AG04449 (cell line): ENCODE results near the gene FRAT2.

Source experiments
- CTCF ChIA-PET: fragments of 350-600 bp; formaldehyde crosslinking; extraction: SDS; loops from one replicate; lab custom pipeline; 2021; ENCODE audit warnings: antibody characterized with exemption; lab: Yijun Ruan, JAX
- POLR2A ChIA-PET: fragments of 400-600, 350-600 bp; formaldehyde crosslinking; extraction: SDS; loops from one replicate; lab custom pipeline; 2020; ENCODE audit warnings: antibody characterized with exemption, inconsistent platforms; lab: Yijun Ruan, JAX
- DNase-seq: peaks from one replicate; pipeline ENCODE4 v3.0.0-alpha.2; 2010; ENCODE audit warnings: low read depth, low spot score
- H3K4me3 ChIP-seq: 2 replicates; pipeline ENCODE4 v1.5.1; 2011; ENCODE audit warnings: low read depth, mild to moderate bottlenecking, control low read depth, low read length
- TF ChIP-seq, protein P1 (sequence below): IDR thresholded peaks from one replicate; pipeline ENCODE4 v1.5.1; 2011; ENCODE audit warnings: mild to moderate bottlenecking, moderate library complexity, low read length, control low read depth, inconsistent platforms; ENCODE audit not compliant: insufficient read depth; ENCODE audit errors: missing control alignments

The FRAT2 gene

DNA sequence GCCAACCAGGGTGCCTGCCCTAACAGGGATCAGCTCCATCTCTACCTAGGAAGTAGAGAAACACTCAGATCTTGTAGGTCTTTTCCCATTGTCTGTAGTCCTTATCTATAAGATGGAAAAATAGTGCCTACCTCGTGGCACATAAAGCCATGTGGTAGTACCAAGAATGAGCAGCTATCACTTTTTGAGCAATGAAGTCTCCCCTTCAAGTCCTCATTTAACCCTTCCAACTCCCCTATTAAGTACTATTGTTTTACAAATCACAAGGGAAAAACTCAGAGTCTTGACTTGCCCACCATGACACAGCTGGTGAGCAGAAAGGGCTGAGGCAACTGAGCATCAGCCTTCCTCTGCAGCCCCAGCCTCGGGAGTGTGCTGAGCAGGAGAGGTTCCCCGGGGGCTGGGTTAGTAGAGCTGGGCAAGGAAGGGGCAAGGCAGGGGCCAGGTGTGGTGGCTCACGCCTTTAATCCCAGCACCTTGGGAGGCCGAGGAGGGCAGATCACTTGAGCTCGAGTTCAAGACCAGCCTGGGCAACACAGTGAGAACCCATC lies 3.3 kb downstream of the FRAT2 start:
- H3K4me3 ChIP-seq: no peak overlapping the region
- ChIA-PET CTCF (interaction anchor here (0.8 to 5.3 kb wide), 9 partner anchors 8 to 254 kb away, joined by 3 to 58 read pairs (median 4); partner anchors contain the start of gene FRAT1), POLR2A (no interaction called here)
- no peak for DNase-seq
- TF ChIP-seq, protein P1, sequence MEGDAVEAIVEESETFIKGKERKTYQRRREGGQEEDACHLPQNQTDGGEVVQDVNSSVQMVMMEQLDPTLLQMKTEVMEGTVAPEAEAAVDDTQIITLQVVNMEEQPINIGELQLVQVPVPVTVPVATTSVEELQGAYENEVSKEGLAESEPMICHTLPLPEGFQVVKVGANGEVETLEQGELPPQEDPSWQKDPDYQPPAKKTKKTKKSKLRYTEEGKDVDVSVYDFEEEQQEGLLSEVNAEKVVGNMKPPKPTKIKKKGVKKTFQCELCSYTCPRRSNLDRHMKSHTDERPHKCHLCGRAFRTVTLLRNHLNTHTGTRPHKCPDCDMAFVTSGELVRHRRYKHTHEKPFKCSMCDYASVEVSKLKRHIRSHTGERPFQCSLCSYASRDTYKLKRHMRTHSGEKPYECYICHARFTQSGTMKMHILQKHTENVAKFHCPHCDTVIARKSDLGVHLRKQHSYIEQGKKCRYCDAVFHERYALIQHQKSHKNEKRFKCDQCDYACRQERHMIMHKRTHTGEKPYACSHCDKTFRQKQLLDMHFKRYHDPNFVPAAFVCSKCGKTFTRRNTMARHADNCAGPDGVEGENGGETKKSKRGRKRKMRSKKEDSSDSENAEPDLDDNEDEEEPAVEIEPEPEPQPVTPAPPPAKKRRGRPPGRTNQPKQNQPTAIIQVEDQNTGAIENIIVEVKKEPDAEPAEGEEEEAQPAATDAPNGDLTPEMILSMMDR: no peak

DNA sequence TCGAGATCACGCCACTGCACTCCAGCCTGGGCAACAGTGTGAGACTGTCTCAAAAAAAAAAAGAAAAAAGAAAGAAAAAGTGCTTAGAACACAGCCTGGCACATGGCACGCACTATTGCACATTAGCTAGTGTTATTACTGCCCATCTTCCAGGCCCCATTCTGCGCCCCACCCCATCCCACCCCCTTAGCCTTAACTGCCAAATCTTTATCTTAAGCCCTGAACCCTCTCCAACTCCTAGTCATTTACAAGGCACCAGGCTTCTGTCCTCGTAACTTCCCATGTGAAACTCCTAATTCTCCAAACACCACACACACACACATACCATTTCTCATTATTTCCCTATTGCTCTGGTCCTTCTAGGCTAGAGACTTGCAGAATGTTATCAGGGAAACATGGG lies 4.8 kb downstream of the FRAT2 start:
- no peak for DNase-seq
- ChIA-PET CTCF (interaction anchor here (1.2 to 5.3 kb wide), 3 partner anchors 10 to 11 kb away, joined by 3 to 32 read pairs (median 6); partner anchors contain the start of gene FRAT1), POLR2A (interaction anchor here (1.3 kb wide), 1 partner anchor 10 kb away, joined by 3 read pairs; no protein-coding TSS in a partner anchor)
- TF ChIP-seq, protein P1: no peak
- no peak overlapping the region for H3K4me3 ChIP-seq

DNA sequence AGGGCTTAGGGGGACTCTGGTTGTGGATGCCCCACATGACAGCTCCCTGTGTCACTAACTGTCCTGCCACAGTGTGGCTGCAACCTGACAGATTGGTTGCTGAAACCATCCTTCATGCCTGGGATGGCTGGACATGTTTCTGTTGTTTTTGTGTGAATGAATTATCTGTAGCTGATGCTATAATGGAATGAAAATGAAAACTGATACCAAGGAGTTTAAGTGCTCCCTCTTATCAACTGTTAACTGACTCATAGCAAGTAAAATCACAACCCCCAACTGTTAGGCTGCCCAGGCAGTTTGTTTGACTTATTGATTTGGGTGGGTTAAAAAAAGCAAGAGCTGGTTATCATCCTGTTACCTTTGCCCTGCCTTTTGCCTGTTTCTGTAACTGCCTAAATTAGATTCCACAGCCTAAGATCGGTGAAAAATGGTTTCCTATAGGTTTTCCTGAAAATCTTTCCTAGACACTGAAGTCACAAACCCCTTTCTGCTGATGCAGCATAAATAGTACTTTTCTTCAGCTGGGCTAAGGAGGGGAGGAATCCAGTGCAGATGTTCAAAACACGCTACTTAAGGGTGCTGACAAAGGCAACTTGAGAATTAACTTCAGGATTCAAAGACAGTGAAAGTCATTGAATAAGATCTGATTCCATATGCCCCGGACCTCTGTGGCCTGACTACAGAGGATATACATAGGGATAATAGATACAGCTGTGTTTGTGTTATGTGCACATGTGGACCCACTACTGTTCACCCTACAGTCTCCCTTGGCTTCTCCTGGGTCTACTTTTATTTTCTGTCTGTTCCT lies 5.7 kb downstream of the FRAT2 start:
- ChIA-PET CTCF (interaction anchor here (0.9 to 1.4 kb wide), 4 partner anchors 9 to 94 kb away, joined by 3 to 10 read pairs (median 4); partner anchors contain the start of gene FRAT1), POLR2A (interaction anchor here (1.3 kb wide), 1 partner anchor 9 kb away, joined by 3 read pairs; no protein-coding TSS in a partner anchor)
- no peak overlapping the region for H3K4me3 ChIP-seq
- DNase-seq: no peak
- TF ChIP-seq, protein P1: no peak

DNA sequence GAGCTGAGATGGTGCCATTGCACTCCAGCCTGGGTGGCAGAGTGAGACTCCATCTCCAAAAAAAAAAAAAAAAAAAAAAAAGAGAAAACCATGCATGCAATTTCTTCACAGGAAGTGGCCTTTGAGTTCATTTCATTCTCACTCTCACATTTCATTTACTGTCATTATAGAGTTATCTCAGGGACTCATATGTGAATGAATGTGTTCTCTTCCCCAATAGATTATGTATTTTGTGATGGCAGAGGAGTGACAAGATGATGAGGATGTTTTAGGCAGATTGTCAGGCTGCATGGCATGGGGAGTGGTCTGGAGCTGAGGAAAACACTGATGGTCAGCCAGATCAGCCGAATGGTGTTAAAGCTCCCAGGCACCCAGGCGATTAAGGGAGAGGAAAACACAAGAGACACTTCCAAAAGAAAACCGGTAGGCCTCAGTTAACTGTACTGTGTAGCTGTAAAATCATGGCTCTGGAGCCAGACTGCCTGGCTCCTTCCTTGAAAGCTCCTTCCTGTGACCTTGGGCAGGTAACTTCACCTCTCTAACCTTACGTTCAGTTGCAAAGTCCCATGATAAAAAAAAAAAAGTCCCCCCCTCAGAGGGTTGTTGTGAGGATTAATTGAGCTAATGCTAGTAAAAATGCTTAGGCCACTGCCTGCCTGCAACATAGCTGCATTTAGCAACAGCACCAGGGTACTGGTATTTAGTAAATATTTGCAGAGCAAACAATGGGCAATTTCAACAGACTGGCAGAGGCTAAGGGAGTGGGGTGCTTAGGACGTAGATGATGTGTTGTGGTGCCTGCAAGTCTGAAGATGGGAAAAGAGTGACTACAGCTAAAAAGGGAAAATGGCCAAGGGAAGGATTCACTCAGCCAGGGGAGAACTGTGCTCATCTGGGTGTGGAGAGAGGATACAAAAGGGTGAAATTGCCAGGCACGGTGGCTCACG lies 6.9 kb downstream of the FRAT2 start:
- ChIA-PET CTCF (interaction anchor here (1.3 kb wide), 1 partner anchor 49 kb away, joined by 10 read pairs; no protein-coding TSS in a partner anchor), POLR2A (interaction anchor here (0.6 kb wide), 1 partner anchor 59 kb away, joined by 3 read pairs; no protein-coding TSS in a partner anchor)
- TF ChIP-seq, protein P1: no peak
- no peak for DNase-seq
- H3K4me3 ChIP-seq: no peak overlapping the region

DNA sequence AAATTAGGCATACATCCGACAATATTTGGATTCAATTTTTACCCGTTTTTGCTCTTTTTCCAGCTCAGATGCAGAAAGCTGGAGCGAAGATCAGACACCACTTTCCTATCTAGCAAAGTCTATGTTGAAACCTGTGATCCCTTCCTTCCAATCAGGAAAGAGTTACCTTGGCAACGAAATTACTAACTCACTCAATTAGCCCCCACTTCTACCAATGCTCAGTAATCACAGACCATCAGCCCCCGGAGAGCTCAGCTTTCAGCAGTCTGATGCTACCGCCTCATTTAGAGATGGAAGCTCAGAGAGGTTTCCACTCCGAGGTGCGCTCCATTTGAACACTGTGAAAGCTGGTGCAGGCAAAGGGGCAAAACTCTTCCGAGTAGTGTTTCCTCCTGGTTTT lies 8.8 kb downstream of the FRAT2 start:
- H3K4me3 ChIP-seq: no peak overlapping the region
- POLR2A ChIA-PET: no interaction called here
- CTCF ChIA-PET: interaction anchor here (1.9 to 4.9 kb wide), 2 partner anchors 7 to 47 kb away, joined by 6 to 30 read pairs; no protein-coding TSS in a partner anchor
- TF ChIP-seq, protein P1: no peak
- no peak for DNase-seq
